ENCODE results near the gene TGFBI.
"Not testable (repeated sequence)": the region's sequence is repeated elsewhere in the genome, so short reads cannot be mapped to it uniquely, and the experiment has no call there.

Gene TGFBI

GRCh38 chr5:136043968-136044610 lies 15.3 kb downstream of the TGFBI start:
- H3K9ac ChIP-seq (ENCODE audit: low read length) = no peak overlapping the region
- no peaks in the 10 kb centered on the region for H3K36me3 ChIP-seq (replicated peaks; ENCODE audit: low read depth, low read length)
- peaks cover 7% of the 10 kb centered on the region for H3K27me3 ChIP-seq (ENCODE audit: low read depth, low read length)
- H3K27ac ChIP-seq (ENCODE audit: low read length) = no peak overlapping the region
- no peaks in the 10 kb centered on the region for H4K20me1 ChIP-seq (ENCODE audit: insufficient read depth, low read length)
- H3K4me2 ChIP-seq (ENCODE audit: low read length) = no peak overlapping the region
- no peaks in the 10 kb centered on the region for H3K4me1 ChIP-seq (ENCODE audit: low read length)
- no peaks in the 10 kb centered on the region for H3K79me2 ChIP-seq (ENCODE audit: low read length)
- no peak overlapping the region for H2AFZ ChIP-seq (ENCODE audit: low read depth, low read length)
- no peak overlapping the region for H3K4me3 ChIP-seq (ENCODE audit: low read length)
- no peaks in the 10 kb centered on the region for H3K9me3 ChIP-seq (ENCODE audit: insufficient read depth, low read length)
- TF ChIP-seq CTCF (IDR thresholded peaks at IDR 0.05; ENCODE audit: low read depth, low read length) (no peak), EZH2phosphoT487 (IDR thresholded peaks at IDR 0.05; ENCODE audit: low read depth) (no peak)

GRCh38 chr5:136045026-136045425 lies 16.2 kb downstream of the TGFBI start:
- not testable (repeated sequence) for H3K9me3 ChIP-seq (ENCODE audit: insufficient read depth, low read length); H3K4me1 ChIP-seq (ENCODE audit: low read length); H4K20me1 ChIP-seq (ENCODE audit: insufficient read depth, low read length); H3K36me3 ChIP-seq (replicated peaks; ENCODE audit: low read depth, low read length); H3K79me2 ChIP-seq (ENCODE audit: low read length); H3K27ac ChIP-seq (ENCODE audit: low read length); H3K4me3 ChIP-seq (ENCODE audit: low read length); H3K9ac ChIP-seq (ENCODE audit: low read length); H2AFZ ChIP-seq (ENCODE audit: low read depth, low read length); H3K27me3 ChIP-seq (ENCODE audit: low read depth, low read length); H3K4me2 ChIP-seq (ENCODE audit: low read length)

GRCh38 chr5:136046246-136046645 lies 17.5 kb downstream of the TGFBI start:
- Histone ChIP-seq H3K4me1 (ENCODE audit: low read length) (no peaks in the 10 kb centered on the region), H3K36me3 (replicated peaks; ENCODE audit: low read depth, low read length) (no peaks in the 10 kb centered on the region)

GRCh38 chr5:136047858-136048257 lies 19.1 kb downstream of the TGFBI start:
- no peak overlapping the region for H3K9ac ChIP-seq (ENCODE audit: low read length)
- no peaks in the 10 kb centered on the region; the same call in 1 of the 2 replicates for H3K27me3 ChIP-seq (ENCODE audit: low read depth, low read length)
- H3K27ac ChIP-seq (ENCODE audit: low read length) = no peak overlapping the region
- no peaks in the 10 kb centered on the region for H3K9me3 ChIP-seq (ENCODE audit: insufficient read depth, low read length)
- no peak overlapping the region for H2AFZ ChIP-seq (ENCODE audit: low read depth, low read length)
- no peaks in the 10 kb centered on the region for H3K36me3 ChIP-seq (replicated peaks; ENCODE audit: low read depth, low read length)
- no peak for TF ChIP-seq CTCF (IDR thresholded peaks at IDR 0.05; ENCODE audit: low read depth, low read length)
- TF ChIP-seq EZH2phosphoT487 (IDR thresholded peaks at IDR 0.05; ENCODE audit: low read depth) = no peak
- H4K20me1 ChIP-seq (ENCODE audit: insufficient read depth, low read length) = no peaks in the 10 kb centered on the region
- H3K4me2 ChIP-seq (ENCODE audit: low read length) = no peak overlapping the region
- H3K4me3 ChIP-seq (ENCODE audit: low read length) = no peak overlapping the region
- no peaks in the 10 kb centered on the region for H3K79me2 ChIP-seq (ENCODE audit: low read length)
- H3K4me1 ChIP-seq (ENCODE audit: low read length) = no peaks in the 10 kb centered on the region

More at GRCh38 chr5:136046246-136046645, 17.5 kb downstream of the TGFBI start:
- no peak for TF ChIP-seq EZH2phosphoT487 (IDR thresholded peaks at IDR 0.05; ENCODE audit: low read depth)
- TF ChIP-seq CTCF (IDR thresholded peaks at IDR 0.05; ENCODE audit: low read depth, low read length) = no peak
- Histone ChIP-seq H3K27me3 (ENCODE audit: low read depth, low read length) (peaks cover 7% of the 10 kb centered on the region), H2AFZ (ENCODE audit: low read depth, low read length) (no peak overlapping the region), H3K4me2 (ENCODE audit: low read length) (no peak overlapping the region), H3K79me2 (ENCODE audit: low read length) (no peaks in the 10 kb centered on the region), H3K9ac (ENCODE audit: low read length) (no peak overlapping the region), H3K4me3 (ENCODE audit: low read length) (no peak overlapping the region), H4K20me1 (ENCODE audit: insufficient read depth, low read length) (no peaks in the 10 kb centered on the region), H3K27ac (ENCODE audit: low read length) (no peak overlapping the region), H3K9me3 (ENCODE audit: insufficient read depth, low read length) (no peaks in the 10 kb centered on the region)
